WTC11 (cell line): Measurements from ENCODE around the gene EEF1AKMT1. TPM values are rescaled to one million over a fixed set of nuclear protein-coding genes. Genes with fewer than 3 reads are reported as not detected.
A peak's percentile ranks its signal among the peaks of the same experiment; 100 is the strongest.

Source experiments
- ATAC-seq: fragments of 200-7000 bp; cut with Tn5 transposase; 2 replicates; pipeline ENCODE4 v1.10.0; 2021; ENCODE audit warnings: mild to moderate bottlenecking, moderate library complexity
- CTCF ChIA-PET: fragments of 300-600 bp; sonication (Branson Sonifier 250); formaldehyde crosslinking; loops from one replicate; lab custom pipeline; 2021; ENCODE audit warnings: antibody characterized with exemption; lab: Charles Lee
- POLR2A ChIA-PET: fragments of 350-600 bp; sonication (Branson Sonifier 250); formaldehyde crosslinking; loops from one replicate; lab custom pipeline; 2021; ENCODE audit warnings: antibody characterized with exemption; lab: Charles Lee
- DNase-seq: peaks from one replicate; pipeline ENCODE4 v3.0.0; 2021; ENCODE audit warnings: low spot score
- H3K27ac Mint-ChIP-seq: 2 replicates; pipeline ENCODE4 v1.8.0; 2021; ENCODE audit warnings: mixed read lengths
- H3K27me3 Mint-ChIP-seq: 2 replicates; pipeline ENCODE4 v1.8.0; 2021; ENCODE audit warnings: low read depth, mild to moderate bottlenecking, moderate library complexity, mixed read lengths
- H3K36me3 Mint-ChIP-seq: 2 replicates; pipeline ENCODE4 v1.8.0; 2021; ENCODE audit warnings: mixed read lengths
- H3K4me1 Mint-ChIP-seq: 2 replicates; pipeline ENCODE4 v1.8.0; 2022; ENCODE audit warnings: mixed read lengths
- H3K4me3 Mint-ChIP-seq: 2 replicates; pipeline ENCODE4 v1.8.0; 2021; ENCODE audit warnings: mild to moderate bottlenecking, moderate library complexity, mixed read lengths
- H3K9me3 Mint-ChIP-seq: 2 replicates; pipeline ENCODE4 v1.8.0; 2021; ENCODE audit warnings: mixed read lengths
- ATF2 ChIP-seq: sonication (generic); formaldehyde crosslinking; IDR thresholded peaks from 2 replicates; pipeline ENCODE4 v1.8.1; 2022; ENCODE audit warnings: low read depth, missing genetic modification reagents, borderline replicate concordance
- ATF3 ChIP-seq: sonication (generic); formaldehyde crosslinking; conservative IDR thresholded peaks from 2 replicates; pipeline ENCODE4 v1.8.1; 2022; ENCODE audit warnings: mild to moderate bottlenecking, missing genetic modification reagents
- CTCF ChIP-seq: fragments of 200-600 bp; IDR thresholded peaks from 2 replicates; pipeline ENCODE4 v1.8.0; 2022; ENCODE audit warnings: antibody characterized with exemption
- E2F5 ChIP-seq: sonication (generic); formaldehyde crosslinking; IDR thresholded peaks from 2 replicates; pipeline ENCODE4 v1.8.1; 2022; ENCODE audit warnings: mild to moderate bottlenecking, moderate library complexity, missing genetic modification reagents
- FOXP4 ChIP-seq: sonication (generic); formaldehyde crosslinking; IDR thresholded peaks from 2 replicates; pipeline ENCODE4 v1.8.0; 2022; ENCODE audit warnings: mild to moderate bottlenecking, missing genetic modification reagents
- HMGXB4 ChIP-seq: sonication (generic); formaldehyde crosslinking; IDR thresholded peaks from 2 replicates; pipeline ENCODE4 v1.8.1; 2023; ENCODE audit warnings: mild to moderate bottlenecking, moderate library complexity, missing genetic modification reagents
- IRF2 ChIP-seq: sonication (generic); formaldehyde crosslinking; IDR thresholded peaks from 2 replicates; pipeline ENCODE4 v1.8.0; 2022; ENCODE audit warnings: low read depth, missing genetic modification reagents, borderline replicate concordance
- MAX ChIP-seq: sonication (generic); formaldehyde crosslinking; IDR thresholded peaks from 2 replicates; pipeline ENCODE4 v1.8.0; 2022; ENCODE audit warnings: mild to moderate bottlenecking, missing genetic modification reagents
- NFYB ChIP-seq: sonication (generic); formaldehyde crosslinking; conservative IDR thresholded peaks from 2 replicates; pipeline ENCODE4 v1.8.0; 2022; ENCODE audit warnings: low read depth, missing genetic modification reagents
- TP53 ChIP-seq: sonication (generic); formaldehyde crosslinking; IDR thresholded peaks from 2 replicates; pipeline ENCODE4 v1.8.1; 2023; ENCODE audit warnings: mild to moderate bottlenecking, missing genetic modification reagents
- ZBTB21 ChIP-seq: sonication (generic); formaldehyde crosslinking; IDR thresholded peaks from 2 replicates; pipeline ENCODE4 v1.8.1; 2023; ENCODE audit warnings: mild to moderate bottlenecking, missing genetic modification reagents, borderline replicate concordance
- ZNF121 ChIP-seq: sonication (generic); formaldehyde crosslinking; IDR thresholded peaks from 2 replicates; pipeline ENCODE4 v1.8.0; 2023; ENCODE audit warnings: missing genetic modification reagents
- ZNF138 ChIP-seq: sonication (generic); formaldehyde crosslinking; conservative IDR thresholded peaks from 2 replicates; pipeline ENCODE4 v1.8.1; 2022; ENCODE audit warnings: mild to moderate bottlenecking, moderate library complexity, missing genetic modification reagents
- ZNF423 ChIP-seq: fragments of 250-450 bp; sonication (Bioruptor Pico); IDR thresholded peaks from 2 replicates; pipeline ENCODE4 v2.1.2; 2022; ENCODE audit warnings: mild to moderate bottlenecking, moderate library complexity
- ZNF425 ChIP-seq: fragments of 250-450 bp; sonication (Bioruptor Pico); conservative IDR thresholded peaks from 2 replicates; pipeline ENCODE4 v1.9.0; 2021; ENCODE audit warnings: mild to moderate bottlenecking
- ZNF512 ChIP-seq: sonication (generic); formaldehyde crosslinking; IDR thresholded peaks from 2 replicates; pipeline ENCODE4 v1.8.1; 2022; ENCODE audit warnings: missing genetic modification reagents, borderline replicate concordance
- total RNA-seq: library from RNA; stranded (reverse); gene quantifications from 3 replicates; pipeline ENCODE4 v1.2.3, GENCODE V29; 2021

EEF1AKMT1 gene
- total RNA-seq, 1 experiment from 2014 or later = 2.6 TPM

- Mint-ChIP-seq H3K4me3 (no peak overlapping the region), H3K27me3 (peaks cover 47% of the 10 kb centered on the region), H3K36me3 (no peaks in the 10 kb centered on the region), H3K27ac (no peak overlapping the region), H3K9me3 (no peaks in the 10 kb centered on the region), H3K4me1 (peaks cover 10% of the 10 kb centered on the region)
- TF ChIP-seq TP53 = 0 out of 2 replicates have a peak, but pooled peaks have one; percentile 27
- no peak for TF ChIP-seq NFYB (CRISPR knock-in tag)
- TF ChIP-seq ZBTB21 (CRISPR knock-in tag) = no peak
- peak; percentile 99 for TF ChIP-seq ZNF423
- TF ChIP-seq ZNF138 = no peak
- TF ChIP-seq CTCF = peak; percentile 18; the same call in 1 of the 2 replicates
- TF ChIP-seq ATF3 (CRISPR knock-in tag) = no peak
- peak; percentile 73; the same call in 1 of the 2 replicates for TF ChIP-seq FOXP4 (CRISPR knock-in tag)
- no peak for TF ChIP-seq ATF2
- TF ChIP-seq ZNF425 = no peak
- ChIA-PET CTCF (interaction anchor here (0.9 to 2.5 kb wide), 9 partner anchors 8 to 239 kb away, joined by 3 to 16 read pairs (median 3); partner anchors contain the start of genes CRYL1 and EEF1AKMT1), POLR2A (no interaction called here)
- DNase-seq (peak; percentile 74), ATAC-seq (peak; percentile 72)
Observed at GRCh38 chr13:20703780-20704458, 69.8 kb downstream of the EEF1AKMT1 start.

- H3K36me3 Mint-ChIP-seq = no peaks in the 10 kb centered on the region
- no peak for TF ChIP-seq ATF2
- TF ChIP-seq MAX (CRISPR knock-in tag) = peak; percentile 65
- TF ChIP-seq ZNF121 (CRISPR knock-in tag) = peak; percentile 91
- TF ChIP-seq IRF2 (CRISPR knock-in tag) = no peak
- peak; percentile 77 for TF ChIP-seq HMGXB4 (CRISPR knock-in tag)
- TF ChIP-seq ZNF512 (CRISPR knock-in tag) = no peak
- TF ChIP-seq E2F5 (CRISPR knock-in tag) = peak; percentile 50; the same call in 1 of the 2 replicates
- no peak for TF ChIP-seq ATF3 (CRISPR knock-in tag)
- ATAC-seq (peak; percentile 26), DNase-seq (peak; percentile 45)
- no peaks in the 10 kb centered on the region for H3K9me3 Mint-ChIP-seq
- H3K27me3 Mint-ChIP-seq = peaks cover 47% of the 10 kb centered on the region
- ChIA-PET POLR2A (no interaction called here), CTCF (interaction anchor here (0.9 to 2.5 kb wide), 8 partner anchors 8 to 210 kb away, joined by 3 to 16 read pairs (median 4); partner anchors contain the start of genes CRYL1 and EEF1AKMT1)
- peak within 1 kb of the TSS; percentile 87 for H3K4me3 Mint-ChIP-seq
- no peak within 1 kb of the TSS for H3K27ac Mint-ChIP-seq
- peaks cover 10% of the 10 kb centered on the region for H3K4me1 Mint-ChIP-seq
Observed at GRCh38 chr13:20702915-20703779, 70.6 kb downstream of the EEF1AKMT1 start, which contains the start of gene IL17D. TSS of gene IL17D (plus strand) at chr13:20703699. CDS start at chr13:20704002, 303 bp downstream.
